GM13976 (cell line): Measurements from ENCODE around the gene RUNX2.

Experiments
- DNase-seq: peaks from one replicate; pipeline ENCODE4 v3.0.0; 2012; ENCODE audit warnings: low spot score
- in situ Hi-C: fragments of 300-500 bp; cut with MboI; formaldehyde crosslinking; loops from one replicate; pipeline ENCODE4 v1.12.0; 2022; ENCODE audit warnings: low sequenced_read_pairs, mixed read lengths, inconsistent platforms; ENCODE audit not compliant: unreplicated experiment
- TF ChIP-seq, protein P1 (sequence below): IDR thresholded peaks from 2 replicates; pipeline ENCODE4 v1.5.1; 2012; ENCODE audit warnings: borderline replicate concordance, mild to moderate bottlenecking; ENCODE audit not compliant: insufficient read depth; ENCODE audit errors: extremely low read depth, missing control alignments, control extremely low read depth

RUNX2 gene

DNA sequence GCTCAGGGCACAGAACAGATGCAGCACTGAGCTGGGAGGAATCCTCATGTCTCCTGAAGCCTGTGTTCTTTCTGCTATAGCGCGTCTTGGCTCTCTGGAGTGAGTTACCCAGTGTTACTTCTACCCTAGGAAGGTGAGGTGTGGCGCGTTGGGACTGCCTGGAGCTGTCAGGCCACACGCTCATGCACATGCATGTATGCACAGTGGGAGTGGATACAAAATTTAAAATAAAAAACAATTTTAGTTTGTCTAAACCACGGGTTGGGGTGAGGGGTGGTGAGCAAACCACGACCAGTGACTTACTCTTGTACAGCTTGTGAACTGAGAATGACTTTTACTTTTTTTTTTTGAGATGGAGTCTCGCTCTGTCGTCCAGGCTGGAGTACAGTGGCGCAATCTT lies 348.2 kb downstream of the RUNX2 start:
- TF ChIP-seq, protein P1, sequence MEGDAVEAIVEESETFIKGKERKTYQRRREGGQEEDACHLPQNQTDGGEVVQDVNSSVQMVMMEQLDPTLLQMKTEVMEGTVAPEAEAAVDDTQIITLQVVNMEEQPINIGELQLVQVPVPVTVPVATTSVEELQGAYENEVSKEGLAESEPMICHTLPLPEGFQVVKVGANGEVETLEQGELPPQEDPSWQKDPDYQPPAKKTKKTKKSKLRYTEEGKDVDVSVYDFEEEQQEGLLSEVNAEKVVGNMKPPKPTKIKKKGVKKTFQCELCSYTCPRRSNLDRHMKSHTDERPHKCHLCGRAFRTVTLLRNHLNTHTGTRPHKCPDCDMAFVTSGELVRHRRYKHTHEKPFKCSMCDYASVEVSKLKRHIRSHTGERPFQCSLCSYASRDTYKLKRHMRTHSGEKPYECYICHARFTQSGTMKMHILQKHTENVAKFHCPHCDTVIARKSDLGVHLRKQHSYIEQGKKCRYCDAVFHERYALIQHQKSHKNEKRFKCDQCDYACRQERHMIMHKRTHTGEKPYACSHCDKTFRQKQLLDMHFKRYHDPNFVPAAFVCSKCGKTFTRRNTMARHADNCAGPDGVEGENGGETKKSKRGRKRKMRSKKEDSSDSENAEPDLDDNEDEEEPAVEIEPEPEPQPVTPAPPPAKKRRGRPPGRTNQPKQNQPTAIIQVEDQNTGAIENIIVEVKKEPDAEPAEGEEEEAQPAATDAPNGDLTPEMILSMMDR = no peak
- in situ Hi-C loops = no loop called here
- DNase-seq = no peak

DNA sequence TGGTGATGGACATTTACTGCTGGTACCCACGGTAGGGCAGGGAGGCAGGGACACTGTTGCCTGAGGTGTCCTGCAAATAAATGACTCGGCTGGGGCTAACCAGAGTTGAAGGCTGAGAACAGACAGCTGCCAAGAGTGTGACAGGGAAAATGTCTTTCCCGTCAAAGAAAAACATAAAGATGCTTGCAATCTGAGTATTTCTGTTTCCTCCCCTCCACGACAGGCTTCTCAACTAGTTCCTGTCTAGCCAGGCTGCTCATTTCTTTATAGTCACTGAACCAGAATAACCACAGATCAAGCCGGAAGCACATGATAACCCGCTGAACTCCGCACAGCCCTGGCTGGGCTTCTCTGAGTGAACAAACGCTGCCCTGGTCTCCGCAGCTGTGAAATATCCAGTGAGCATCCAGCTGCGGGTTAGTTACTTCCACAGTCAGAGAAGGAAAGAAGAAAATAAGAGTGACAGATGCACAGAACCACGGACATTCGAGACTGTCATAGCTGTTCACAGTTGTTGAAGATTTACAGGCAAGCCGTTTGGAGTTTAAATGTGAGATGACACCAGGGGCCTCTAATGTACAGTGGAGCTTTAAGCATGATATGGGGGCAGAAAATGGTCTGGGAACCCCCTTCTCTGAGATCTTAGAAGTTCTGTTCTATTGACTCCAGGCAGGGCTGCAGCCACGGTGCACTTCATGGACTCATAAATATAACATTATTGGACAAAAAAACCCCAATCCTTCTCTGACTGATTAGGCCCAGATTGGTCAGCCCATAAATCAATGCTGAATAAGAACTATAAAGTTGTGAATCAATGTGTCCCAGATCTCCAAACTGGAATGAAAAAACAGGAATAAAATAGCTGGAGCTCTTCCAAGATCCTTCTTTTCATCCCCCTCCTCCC lies 349.5 kb downstream of the RUNX2 start:
- in situ Hi-C loops = no loop called here
- TF ChIP-seq, protein P1 = no peak
- DNase-seq = peak; percentile 59

DNA sequence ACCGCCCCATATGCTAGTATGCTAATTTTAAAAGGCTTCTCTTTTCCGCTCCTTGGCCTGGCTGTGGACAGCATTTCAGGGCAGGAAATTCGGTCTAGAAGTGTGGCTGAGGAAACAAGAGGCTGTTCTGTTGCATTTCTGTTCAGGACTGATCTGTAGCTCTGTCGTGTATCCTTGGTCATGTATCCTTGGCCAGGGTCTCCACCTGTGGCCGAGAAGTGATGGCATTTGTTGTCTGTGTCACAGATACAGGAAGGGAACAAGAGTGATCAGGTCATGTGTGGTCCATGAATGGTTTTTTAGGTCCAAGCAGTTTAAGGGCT lies 350.1 kb downstream of the RUNX2 start:
- in situ Hi-C loops = no loop called here
- TF ChIP-seq, protein P1 = no peak
- no peak for DNase-seq

DNA sequence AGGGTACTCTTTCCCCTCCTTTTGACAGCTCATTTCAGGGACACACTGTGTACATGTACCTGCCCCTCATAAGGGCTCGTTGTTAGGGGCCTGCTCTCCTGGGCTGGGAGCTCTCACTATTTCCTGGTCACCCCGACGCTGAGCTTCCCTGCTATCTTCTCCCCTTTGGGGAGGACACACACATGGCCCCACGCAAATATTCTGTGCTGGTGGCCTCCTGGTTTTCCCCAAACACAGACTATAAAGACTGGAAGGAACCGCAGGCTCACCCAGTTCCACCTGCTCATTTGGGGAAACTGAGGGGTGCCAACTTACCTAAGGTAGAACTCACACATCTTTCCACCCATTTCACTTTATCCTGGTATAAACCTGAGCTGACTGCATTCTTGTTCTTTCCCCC lies 351.0 kb downstream of the RUNX2 start:
- in situ Hi-C loops = no loop called here
- DNase-seq = no peak

DNA sequence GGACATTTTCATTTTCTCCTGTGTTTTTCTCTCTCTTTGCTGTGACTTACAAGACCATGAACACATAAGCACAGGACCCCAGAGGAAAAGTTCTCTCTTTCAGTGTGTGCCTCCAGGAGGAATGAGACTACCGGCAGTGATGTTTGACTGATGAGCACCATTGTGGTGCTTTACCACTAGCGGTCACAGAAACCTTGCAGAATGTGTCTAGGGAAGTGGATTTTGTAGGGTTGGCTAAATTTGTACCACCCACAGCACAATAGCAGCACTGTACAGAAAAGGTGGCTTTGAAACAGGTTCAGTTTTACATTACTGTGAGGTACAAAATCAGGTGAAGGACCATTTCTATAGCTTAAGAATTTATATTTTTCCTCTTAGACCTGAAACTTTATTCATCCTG lies 351.5 kb downstream of the RUNX2 start:
- DNase-seq = no peak
- TF ChIP-seq, protein P1 = no peak
- in situ Hi-C loops = no loop called here

More for the DNA sequence above, 351.0 kb downstream of the RUNX2 start:
- TF ChIP-seq, protein P1 = no peak

DNA sequence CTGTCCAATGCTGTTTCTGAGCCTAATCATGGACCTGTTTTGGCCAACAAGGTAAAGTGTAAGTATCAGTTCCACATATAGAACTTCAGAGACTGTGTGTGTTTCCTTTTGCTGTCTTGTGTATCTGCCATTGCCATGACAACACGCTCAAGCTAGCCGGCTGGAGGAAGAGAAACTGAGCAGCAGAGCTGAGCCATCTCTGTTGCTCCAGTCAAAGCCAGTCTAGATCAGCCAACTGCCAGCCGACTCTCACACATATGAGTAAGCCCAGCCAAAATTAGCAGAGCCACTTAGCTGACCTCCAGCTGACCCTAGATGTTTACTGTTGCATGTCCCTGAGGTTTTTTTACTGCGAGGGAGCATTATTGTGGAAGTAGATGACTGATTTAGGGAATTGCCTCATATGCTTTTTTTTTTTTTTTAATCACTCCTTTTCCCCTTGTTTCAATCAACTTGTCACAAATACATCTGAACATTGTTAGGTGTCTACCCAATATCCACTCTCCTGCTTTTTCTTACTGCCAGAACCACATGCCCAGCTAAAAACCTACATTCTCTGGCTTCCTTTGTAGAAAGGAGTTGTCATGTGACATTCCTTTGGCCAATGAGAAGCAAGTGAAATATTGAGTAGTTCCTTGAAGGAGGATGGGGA lies 353.9 kb downstream of the RUNX2 start:
- DNase-seq = peak; percentile 79
- TF ChIP-seq, protein P1 = no peak
- in situ Hi-C loops = no loop called here
